ENCODE results near the gene YKT6.
"Not testable (repeated sequence)": the region's sequence is repeated elsewhere in the genome, so short reads cannot be mapped to it uniquely, and the experiment has no call there.

The YKT6 gene
- total RNA-seq, result 50.7 to 74.8 (median 56.8) reads per million in 4 donors

DNA sequence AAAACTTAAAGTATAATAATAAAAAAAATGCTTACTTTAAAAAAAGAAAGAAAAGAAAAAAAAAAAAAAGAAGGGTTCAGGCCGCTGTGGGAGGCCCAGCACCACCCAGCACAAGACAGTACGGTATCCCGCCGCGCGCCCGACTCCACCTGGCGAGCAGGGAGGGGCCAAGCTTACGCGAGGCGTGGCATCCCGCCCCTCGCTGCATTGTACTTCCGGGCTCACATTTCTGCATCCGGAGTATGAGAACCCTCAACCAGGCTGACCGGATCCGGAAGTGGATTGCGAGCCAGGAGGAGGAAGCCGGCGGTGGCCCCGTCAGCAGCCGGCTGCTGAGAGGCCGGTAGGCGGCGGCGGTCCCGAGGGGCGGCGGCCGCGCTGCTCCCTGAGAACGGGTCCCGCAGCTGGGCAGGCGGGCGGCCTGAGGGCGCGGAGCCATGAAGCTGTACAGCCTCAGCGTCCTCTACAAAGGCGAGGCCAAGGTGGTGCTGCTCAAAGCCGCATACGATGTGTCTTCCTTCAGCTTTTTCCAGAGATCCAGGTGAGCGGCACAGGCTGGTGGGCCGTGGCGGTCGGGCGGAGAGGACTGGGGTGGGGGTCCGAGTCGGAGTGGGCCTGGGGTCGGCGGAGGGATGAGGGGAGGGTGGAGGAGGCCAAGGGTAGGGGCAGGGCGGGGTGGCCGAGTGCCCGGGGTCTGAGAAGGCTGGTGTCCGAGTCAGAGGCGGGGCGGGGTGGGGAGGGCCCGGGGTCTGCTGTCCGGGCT, at the start of gene YKT6:
YKT6 (plus strand) TSS at position 280 of the 763 bp plus-strand sequence; CDS start at position 438, 158 bp downstream.
- DNase-seq, result peak; percentile 85 to 97 (median 92)

DNA sequence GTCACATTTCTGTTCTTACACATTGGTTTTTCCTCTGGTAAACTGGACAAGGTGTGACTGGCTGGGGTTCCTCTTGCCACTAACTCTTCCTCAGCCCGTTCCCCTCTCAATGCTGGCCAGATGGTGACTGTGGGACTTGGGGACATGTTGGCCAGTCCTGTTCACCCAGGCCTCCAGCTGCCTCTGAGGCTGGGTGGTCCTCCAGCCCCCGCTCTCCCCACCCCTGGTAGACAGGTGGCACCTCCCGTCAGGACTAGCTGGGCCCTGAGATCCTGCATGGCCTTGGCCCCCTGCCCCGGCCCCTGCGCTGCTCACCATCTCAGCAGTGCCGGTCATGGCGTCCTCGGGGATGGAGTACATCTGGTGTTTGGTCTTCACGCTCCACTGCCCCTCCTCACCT, 48.8 kb upstream of the YKT6 start:
- DNase-seq, result no peak

DNA sequence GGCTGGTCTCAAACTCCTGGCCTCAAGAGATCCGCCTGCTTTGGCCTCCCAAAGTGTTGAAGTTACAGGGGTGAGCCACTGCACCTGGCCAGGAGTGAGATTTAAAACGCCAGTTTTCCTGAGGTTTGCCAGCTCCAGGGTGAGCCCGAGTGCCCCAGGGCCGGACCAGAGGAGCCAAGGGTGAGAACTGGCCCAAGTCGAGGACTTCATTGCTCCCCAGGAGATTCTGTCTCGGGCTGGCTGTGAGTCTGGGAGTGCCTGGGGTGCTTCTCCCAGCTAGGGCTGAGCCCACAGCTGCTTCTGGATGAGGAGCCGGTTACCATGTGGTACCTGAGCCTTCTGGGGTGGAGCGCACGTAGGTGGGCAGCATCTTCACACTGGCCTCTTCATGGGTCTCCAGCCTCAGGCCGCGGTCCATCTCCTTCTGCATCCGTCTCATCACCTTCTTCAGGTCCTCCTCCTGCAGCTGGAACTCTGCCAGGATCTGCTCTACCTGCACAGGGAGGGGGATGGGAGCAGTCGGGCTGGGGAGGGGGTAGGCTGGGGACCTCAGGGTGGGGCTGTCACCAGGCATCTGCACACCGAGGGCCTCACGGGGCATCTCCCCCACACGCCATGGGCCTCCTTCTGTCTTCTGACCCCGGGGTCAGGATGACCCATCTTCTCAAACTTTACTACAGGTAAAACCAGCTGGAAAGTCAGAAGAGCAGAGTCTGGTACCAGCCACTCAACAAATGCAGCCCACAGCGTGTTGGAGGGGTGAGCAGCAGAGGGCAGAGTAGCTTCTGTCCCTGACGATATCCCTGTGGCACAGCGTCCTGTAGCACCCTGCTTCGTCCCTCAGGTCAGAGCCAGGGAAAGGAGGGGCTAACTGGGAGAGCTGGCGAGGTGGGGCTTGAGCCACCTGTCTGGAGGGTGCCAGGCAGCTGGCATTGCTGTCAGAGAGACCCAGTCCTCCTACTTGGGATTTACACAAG, 47.5 kb upstream of the YKT6 start:
- DNase-seq, result no peak

DNA sequence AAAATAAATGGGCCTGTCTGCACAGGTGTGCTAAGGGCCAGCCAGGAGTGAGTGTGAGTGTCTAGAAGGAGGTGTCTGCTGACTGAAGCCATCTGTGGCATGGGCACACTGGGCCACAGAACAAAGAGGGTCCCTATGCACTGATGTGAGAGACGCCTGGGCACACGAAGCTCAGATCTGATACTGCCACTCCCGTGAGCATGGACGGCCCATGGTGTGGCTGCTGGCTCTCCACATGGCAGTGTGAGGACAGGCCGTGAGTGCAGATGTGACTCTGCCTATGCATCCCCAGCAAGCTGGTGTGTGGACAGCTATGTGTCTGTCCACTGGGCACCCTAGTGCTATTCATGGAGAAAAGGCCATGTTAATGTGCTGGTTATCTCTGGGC, 46.8 kb upstream of the YKT6 start:
- DNase-seq, result no peak

DNA sequence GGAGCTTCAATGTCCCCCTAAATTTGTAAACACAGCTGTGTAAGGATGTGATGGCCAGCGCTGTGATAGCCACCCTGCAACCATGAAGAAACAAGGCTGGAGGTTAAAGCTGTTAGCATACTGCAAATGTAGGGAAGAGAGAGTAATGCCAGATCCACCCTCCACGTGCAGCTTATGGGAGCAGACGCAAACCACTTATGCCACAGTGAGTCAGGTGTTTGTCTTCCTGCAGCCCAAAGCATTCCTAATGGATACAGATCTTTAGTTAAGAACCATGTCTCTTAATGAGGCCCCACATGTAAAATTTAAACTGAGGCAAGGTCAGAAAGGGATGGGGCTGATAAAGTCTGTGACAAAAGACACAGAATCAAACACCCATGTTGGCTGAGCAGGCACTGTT, 46.1 kb upstream of the YKT6 start:
- DNase-seq, result no peak

DNA sequence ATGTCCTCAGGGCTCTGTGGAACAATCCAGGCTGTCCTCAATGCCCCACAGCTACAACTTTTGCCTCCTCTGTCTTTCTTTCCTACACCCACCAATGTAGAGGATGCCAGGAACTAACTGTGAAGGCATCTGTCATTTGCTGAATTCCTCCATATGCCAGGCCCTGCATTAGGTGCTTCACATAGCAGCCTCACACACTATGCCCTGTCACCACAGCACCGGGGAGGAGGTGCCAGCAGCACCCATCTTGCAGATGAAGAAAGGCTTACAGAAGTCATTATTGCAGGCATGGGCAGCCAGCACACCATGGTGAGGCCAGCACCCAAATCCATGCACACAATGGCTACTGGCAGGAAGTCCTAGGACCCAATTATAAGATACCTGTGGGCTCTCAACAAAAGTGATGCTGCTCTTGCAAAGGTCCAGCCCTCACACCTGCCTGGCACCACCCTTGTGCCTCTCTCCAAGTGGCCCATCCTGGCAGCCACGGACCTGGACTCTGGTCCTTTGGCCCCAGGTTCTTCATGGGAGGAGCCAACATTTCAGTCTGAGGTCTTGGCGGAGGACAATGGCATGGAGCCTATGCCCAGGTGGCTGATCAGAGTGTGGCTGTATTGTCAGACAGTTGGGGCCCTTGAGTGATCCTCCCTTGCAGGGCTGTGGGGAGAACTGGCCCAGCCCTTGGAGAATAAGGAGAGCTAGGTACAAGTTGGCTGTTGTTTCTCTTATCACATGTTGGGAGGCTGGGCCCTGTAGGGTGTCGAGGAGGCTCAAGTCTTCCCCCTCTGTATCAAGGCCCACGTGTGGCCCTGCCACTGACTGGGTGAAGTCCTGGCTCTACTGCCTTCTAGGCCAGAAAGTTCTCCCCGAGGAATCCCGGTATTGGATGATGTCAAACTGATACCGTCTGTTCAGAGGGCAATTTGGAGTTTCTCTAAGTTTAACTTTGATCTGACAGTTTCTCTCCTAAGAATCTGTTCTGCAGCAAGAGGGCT, 45.3 kb upstream of the YKT6 start:
- no peak for DNase-seq

DNA sequence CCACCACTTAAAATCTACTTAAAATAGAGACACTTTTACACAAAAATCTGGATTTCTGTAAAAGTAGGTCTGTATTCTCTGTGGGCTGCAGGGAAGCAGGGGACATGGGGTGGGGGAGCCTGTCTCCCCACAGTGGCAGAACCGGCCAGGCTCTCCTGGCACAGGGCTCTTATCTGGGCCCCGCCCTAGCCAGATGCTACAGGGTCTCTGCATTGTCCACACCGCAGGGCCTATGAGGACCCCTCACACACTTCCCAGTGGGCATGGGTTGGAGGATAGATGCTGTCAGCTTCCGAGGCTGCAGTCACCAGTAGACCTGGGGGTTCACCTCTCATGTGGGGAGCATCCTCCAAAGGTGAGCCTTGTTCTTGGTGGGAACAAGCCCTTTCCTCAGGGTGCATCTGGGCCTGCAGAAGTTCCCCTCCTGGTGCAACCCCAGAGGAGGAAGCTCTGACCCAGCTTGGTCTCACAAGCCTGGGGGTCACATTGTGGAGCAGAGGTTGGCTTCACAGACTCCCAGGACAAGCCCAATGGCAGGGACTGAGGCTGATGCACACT, 44.2 kb upstream of the YKT6 start:
- DNase-seq, result no peak

DNA sequence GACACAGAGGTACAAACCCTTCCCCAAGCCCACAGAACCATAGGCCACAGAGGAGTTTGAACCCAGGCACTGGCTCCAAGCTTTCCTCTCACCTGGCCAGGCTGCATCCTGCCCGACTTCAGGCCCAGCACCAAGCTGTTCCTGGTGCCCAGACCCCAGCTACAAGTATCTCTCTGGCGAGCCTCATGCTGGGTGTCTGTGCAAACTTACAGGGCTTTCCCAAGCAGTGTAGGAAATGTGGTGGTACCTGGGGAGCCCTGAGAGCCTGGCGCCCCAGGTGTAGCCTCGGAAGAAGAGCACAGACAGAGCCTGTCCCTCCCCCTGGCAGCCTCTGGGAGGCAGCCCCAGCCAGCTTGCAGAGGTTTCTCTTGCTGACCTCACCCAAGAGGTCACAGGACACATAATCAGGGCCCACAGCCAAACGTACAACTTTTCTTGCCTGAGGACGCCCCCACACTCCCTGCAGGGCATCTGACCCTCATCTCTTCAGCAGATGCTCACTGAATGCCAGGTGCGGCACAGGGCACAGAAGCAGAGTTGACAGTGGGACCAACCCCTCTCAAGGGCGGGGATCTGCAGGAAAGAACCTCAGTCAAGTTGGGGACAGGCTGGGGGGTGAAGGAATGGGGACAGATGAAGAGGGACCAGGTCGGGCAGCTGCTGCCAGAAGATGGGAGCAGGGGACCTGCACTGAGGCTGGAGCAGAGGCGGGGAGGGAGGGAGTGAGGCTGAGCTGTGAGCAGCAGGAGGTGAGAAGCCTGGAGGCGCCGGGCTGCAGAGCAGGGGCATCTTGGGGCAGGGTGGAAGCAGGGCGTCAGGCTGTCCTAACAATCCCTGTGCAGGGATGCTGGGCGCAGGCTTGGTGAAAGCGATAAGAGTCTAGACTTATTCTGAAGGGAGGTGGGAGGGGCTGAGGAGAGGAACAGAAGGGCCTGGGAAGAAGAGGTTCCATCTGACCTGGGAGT, 43.4 kb upstream of the YKT6 start:
- DNase-seq, result no peak

DNA sequence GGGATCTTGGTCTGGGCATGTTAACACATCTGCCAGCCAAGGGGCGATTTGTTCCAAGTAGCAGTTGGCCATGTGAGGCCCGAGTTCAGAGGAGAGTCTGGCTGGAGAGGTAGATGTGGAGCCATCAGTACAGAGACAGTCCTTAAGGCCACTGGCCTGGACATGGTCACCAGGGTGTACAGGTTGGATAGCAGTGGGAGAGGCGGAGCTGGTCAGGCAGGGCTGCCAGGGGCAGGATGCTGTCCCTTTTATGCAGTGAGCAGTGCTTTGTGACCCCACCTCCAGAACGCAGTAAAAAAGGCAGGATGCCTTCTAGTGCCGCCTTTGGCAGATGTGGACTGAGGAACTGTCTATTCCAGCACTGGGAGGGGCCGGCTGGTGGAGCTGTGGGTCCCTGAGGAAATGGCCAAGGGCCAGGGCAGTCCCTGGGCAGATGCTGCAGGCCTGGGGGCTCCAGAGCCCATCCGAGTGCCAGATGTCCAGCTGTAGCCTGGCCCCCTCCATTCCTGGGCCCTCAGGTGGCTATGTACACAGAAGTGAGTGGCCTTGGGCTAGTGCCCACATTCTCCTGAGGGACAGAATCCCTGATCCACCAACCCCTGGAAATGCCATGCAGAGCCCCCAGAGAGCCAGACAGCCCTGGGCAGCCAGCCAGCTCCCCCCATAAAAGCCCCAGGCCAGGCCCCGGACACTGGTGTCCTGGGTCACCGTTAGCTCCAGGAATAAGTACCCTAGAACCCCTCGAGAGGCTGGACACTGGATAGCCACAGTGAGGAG, 42.5 kb upstream of the YKT6 start:
- DNase-seq, result no peak

DNA sequence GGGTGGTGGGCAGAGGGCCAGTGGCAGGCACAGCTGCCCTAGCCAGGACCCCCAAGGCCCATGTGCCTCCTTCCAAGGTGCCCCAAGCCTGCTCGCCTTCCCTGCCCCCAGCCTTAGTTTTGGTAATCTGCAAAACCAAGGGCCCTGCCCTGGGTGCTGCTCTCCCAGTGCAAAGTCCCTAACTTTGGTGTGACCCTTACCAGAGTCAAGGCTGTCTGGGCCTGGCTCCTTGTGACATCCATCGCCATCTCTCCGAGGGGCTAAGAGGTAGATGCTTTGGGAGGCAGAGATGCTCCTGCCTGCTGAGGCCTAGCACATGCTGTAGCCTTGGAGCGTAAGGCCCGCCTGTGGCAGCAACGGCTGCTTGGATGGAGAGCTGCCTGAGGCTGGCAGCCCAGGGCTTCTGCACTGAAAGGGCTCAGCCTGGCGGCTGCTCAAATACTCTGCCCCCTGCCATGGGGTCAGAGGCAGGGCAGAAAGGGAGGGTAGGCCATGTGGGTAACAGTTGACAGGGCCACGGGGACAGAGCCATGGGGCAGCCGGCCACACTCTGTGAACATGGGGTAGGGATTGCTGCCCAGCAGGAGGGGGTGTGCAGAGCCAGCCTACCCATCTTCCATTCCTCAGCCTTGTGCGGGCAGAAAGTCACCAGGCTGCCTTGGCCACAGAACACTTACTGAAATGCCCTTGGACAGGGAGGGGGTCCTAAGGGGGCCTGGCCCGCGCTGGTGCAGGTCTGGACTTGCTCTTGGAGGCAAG, 41.7 kb upstream of the YKT6 start:
- no peak for DNase-seq

DNA sequence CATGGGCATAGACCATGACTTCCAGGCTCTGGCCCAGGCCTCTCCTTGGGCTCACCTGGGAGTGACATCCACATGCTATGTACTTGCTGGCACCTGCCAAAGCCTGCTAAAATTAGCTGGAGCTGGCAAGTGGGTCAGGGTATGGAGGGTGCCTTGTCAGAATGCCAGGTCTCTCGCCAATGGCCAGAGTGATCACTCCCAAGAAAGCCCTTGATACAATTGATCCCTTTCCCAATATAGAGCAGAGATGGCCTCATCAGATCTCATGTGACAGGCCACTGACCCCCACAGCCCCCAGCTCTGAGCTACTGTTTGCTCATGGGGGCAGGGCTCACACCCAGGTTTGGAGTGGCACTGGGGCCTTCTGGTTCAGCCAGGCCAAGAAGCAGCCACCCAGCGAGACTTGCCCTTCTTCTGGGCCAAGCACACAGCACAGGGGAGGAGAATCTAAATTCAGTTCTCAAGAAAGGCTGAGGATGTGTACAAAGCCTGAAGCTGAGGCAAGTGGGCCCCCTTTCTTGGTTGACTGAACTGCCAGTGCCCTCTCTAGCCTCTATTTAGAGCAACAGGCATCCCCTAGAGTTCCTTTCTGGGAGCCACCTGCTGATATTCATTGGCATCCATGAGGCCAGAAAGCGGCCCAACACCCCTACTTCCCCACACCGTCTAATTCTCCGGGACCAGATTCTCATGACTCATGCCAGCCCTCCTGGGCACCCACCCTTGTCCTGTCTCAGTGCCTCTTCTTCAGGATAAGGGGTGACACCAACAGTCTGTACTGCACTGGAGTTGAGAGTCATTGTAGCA, 40.8 kb upstream of the YKT6 start:
- DNase-seq, result no peak

DNA sequence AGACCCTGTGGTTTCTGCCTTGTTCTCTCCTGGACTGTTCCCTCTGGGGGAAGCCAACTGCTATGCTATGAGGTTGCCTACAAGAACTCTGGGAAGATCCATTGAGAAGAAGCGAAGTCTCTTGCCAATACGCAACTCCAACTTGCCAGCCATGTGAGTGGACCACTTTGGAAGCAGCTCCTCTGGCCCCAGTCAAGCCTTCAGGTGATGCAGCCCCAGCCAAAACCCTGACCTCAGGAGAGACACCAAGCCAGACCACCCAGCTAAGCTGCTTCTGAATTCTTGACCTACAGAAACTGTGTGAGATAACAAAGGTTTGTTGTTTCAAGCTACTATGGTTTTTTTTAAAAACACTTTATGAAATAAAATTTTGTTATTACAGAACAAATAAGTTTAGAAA, 39.4 kb upstream of the YKT6 start:
- DNase-seq, result no peak

DNA sequence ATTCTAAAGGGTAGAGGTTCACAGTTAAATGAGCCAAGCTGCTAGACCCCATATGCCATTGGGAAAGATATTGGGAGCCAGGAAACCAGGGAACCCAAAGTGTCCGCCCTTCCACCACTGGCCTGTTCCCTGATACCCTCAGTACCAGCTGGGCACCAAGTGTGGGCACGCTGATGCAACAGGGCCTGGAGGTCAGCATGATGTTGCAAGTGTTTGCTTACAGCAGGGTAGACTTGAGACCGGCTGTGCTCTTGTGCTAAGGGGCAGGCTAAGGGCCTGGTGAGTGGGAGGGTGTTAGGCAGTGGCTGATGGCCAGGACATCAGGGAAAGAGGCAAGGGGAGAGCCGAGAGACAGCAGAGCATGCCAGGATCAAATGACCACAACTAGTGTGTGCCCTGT, 38.6 kb upstream of the YKT6 start:
- no peak for DNase-seq

DNA sequence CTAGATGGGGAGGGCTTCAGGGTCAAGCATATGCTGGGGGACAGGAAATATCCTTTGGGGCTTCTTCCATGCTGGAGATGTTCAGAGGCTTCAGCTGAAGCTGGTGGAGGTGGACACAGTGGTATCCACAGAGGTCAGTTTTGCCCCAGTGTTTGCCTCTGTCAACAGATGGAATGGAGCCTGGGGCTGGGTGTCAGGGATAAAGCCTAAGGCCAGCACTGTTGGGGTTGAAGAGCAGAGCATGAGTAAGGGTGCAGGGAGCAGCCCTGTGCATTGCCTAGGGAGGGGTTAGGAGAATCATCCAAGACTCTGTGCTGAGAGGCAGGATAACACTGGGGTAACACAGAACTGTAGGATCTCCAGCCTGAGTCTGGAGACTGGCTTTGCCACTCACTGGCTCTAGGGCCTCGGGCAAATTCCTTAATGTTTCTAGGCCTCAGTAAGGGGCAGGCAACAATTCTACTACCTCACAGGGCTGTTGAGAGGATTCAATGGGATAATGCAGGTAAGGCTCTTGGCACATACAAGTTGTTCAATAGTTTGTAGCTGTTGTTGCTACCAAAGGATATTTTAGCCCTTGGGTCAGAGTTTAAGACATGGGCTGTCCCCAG, 37.9 kb upstream of the YKT6 start:
- no peak for DNase-seq

DNA sequence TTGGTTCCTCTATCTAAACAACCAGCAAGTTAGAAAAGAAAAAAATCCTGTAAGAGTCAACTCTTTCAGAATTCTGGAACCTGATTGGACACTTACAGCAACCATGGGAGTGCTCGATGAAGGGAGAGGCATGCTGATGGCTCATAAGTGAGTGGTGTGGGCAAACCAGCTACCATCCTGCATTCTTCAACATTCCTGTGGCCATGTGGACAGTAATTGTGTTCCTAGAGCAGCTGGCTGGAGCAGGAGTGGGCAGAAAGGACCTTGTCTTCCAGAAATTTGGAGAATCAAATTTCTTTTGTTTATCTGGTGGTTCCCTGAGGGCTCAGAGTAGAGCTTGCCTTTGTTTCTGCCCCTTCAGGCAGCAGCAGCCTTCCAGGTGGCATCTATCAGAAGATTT, 37.2 kb upstream of the YKT6 start:
- DNase-seq, result no peak

DNA sequence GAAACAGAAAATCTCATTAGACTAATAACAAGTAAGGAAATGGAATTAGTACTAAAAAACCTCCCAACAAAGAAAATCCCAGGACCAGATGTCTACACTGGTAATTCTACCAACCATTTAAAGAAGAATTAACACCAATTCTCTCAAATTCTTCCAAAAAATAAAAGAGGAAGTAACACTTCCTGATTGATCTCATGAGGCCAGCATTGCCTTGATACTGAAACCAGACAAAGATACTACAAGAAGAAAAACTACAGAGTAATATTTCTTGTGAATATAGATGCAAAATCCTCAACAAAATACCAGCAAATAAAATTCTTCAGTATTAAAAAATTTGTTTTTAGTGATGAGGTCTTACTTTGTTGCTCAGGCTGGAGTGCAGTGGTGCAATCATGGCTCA, 32.9 kb upstream of the YKT6 start:
- DNase-seq, result no peak

DNA sequence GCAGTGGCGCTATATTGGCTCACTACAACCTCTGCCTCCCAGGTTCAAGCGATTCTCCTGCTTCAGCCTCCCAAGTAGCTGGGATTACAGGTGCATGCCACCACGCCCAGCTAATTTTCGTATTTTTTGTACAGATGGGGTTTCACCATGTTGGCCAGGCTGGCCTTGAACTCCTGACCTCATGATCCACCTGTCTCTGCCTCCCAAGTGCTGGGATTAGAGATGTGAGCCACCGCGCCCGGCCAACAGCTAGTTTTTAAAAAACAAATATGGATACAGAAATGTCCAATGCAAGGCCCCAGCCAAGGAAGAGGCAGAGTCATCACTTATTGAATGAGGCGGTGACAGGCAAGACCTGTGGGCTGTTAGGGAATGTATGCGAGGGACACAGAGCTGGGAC, 28.9 kb upstream of the YKT6 start:
- DNase-seq, result not testable (repeated sequence)

DNA sequence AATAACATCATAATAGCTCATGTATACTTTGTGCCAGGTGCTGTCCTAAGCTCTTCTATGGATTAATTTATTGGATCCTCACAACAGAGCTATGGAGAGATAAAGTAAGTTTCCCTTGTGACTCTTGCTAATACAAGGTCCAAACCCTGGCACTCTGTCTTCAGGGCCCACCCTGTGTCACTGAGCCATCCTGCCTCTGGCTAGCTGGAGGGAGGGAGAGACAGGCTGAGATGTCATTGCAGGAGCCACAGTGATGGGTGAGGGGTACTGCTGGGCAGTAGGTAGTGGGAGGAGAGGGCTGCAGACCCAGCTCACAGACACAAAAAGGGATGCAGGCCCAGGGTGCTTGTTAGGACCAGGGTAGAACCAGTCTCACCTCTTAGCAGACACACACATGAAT, 28.4 kb upstream of the YKT6 start:
- no peak for DNase-seq

All from T-helper 1 cell (primary cell).